ENCODE results near the gene LRRC59. TPM values are rescaled to one million over a fixed set of nuclear protein-coding genes. Genes with fewer than 3 reads are reported as not detected.

Gene LRRC59
- total and polyA plus RNA-seq, 5 experiments from 2014 or later = 12.8 to 27.7 (median 14.1) TPM

Other genes starting within 250 kb of the LRRC59 start
- gene PPP1R9B, start 246.8 kb downstream of the LRRC59 start, total RNA-seq = 10 to 100 TPM; 82.8 to 83.6 TPM
- under 1 TPM; 0.29 to 0.84 (median 0.67) TPM for gene PPP1R9B, start 246.8 kb downstream of the LRRC59 start, polyA plus RNA-seq
- gene SGCA, start 231.5 kb downstream of the LRRC59 start, total RNA-seq = not detected
- gene SGCA, start 231.5 kb downstream of the LRRC59 start, polyA plus RNA-seq = under 1 TPM in 1 of 3 donors, not detected in 2; 0.71 TPM
- gene COL1A1, start 195.9 kb downstream of the LRRC59 start, total RNA-seq = under 1 TPM; 0.44 to 0.83 TPM
- not detected for gene COL1A1, start 195.9 kb downstream of the LRRC59 start, polyA plus RNA-seq
- gene TMEM92, start 123.1 kb downstream of the LRRC59 start, total RNA-seq = not detected
- gene TMEM92, start 123.1 kb downstream of the LRRC59 start, polyA plus RNA-seq = not detected
- gene XYLT2, start 51.4 kb downstream of the LRRC59 start, total RNA-seq = 10 to 100 TPM; 34.3 to 42.5 TPM
- gene XYLT2, start 51.4 kb downstream of the LRRC59 start, polyA plus RNA-seq = 10 to 100 TPM in 1 of 3 donors, 1 to 10 TPM in 2; 6.9 to 16.8 (median 7.4) TPM
- gene MRPL27, start 24.3 kb downstream of the LRRC59 start, total RNA-seq = 10 to 100 TPM; 28.0 to 30.0 TPM
- 10 to 100 TPM; 28.7 to 60.6 (median 45.7) TPM for gene MRPL27, start 24.3 kb downstream of the LRRC59 start, polyA plus RNA-seq
- gene EME1, start 24.3 kb downstream of the LRRC59 start, total RNA-seq = 1 to 10 TPM; 1.9 to 2.7 TPM
- gene EME1, start 24.3 kb downstream of the LRRC59 start, polyA plus RNA-seq = under 1 TPM in 1 of 3 donors, not detected in 2; 0.38 TPM
- 10 to 100 TPM; 22.4 to 25.9 TPM for gene ACSF2, start 28.7 kb upstream of the LRRC59 start, total RNA-seq
- 1 to 10 TPM; 1.2 to 2.3 (median 2.1) TPM for gene ACSF2, start 28.7 kb upstream of the LRRC59 start, polyA plus RNA-seq
- not detected for gene CHAD, start 71.4 kb upstream of the LRRC59 start, total RNA-seq
- not detected for gene CHAD, start 71.4 kb upstream of the LRRC59 start, polyA plus RNA-seq
- gene RSAD1, start 81.3 kb upstream of the LRRC59 start, total RNA-seq = 10 to 100 TPM; 88.2 to 90.6 TPM
- 10 to 100 TPM; 61.3 to 78.8 (median 64.2) TPM for gene RSAD1, start 81.3 kb upstream of the LRRC59 start, polyA plus RNA-seq
- 1 to 10 TPM; 1.3 to 2.6 TPM for gene MYCBPAP, start 110.9 kb upstream of the LRRC59 start, total RNA-seq
- 1 to 10 TPM in 1 of 3 donors, under 1 TPM in 1, not detected in 1; 0.80 to 1.3 TPM for gene MYCBPAP, start 110.9 kb upstream of the LRRC59 start, polyA plus RNA-seq
- not detected for gene EPN3, start 135.2 kb upstream of the LRRC59 start, total RNA-seq
- not detected for gene EPN3, start 135.2 kb upstream of the LRRC59 start, polyA plus RNA-seq
- 10 to 100 TPM; 33.2 to 39.8 TPM for gene SPATA20, start 149.7 kb upstream of the LRRC59 start, total RNA-seq
- 1 to 10 TPM; 6.9 to 8.9 (median 7.5) TPM for gene SPATA20, start 149.7 kb upstream of the LRRC59 start, polyA plus RNA-seq
- gene CACNA1G, start 163.2 kb upstream of the LRRC59 start, total RNA-seq = under 1 TPM in 1 of 2 experiments, not detected in 1; 0.05 TPM
- gene CACNA1G, start 163.2 kb upstream of the LRRC59 start, polyA plus RNA-seq = not detected
- under 1 TPM in 1 of 2 experiments, not detected in 1; 0.10 TPM for gene ABCC3, start 237.4 kb upstream of the LRRC59 start, total RNA-seq
- not detected for gene ABCC3, start 237.4 kb upstream of the LRRC59 start, polyA plus RNA-seq